ENCODE results near the gene IL1RAPL2. TPM values are rescaled to one million over a fixed set of nuclear protein-coding genes. Genes with fewer than 3 reads are reported as not detected.

IL1RAPL2 gene
- total and polyA plus RNA-seq, 7 donors = not detected

GRCh38 chrX:104921584-104922205 lies 355.7 kb downstream of the IL1RAPL2 start:
- no peaks in the 10 kb centered on the region for H3K4me1 ChIP-seq
- ATAC-seq (no peak), DNase-seq (no peak)
- WGBS, 3 donors = 85 to 91% (median 86%) methylated on average over 7 to 9 of the region's 9 CpGs
- H3K4me3 ChIP-seq = no peak overlapping the region
- no peak for TF ChIP-seq CTCF (IDR thresholded peaks at IDR 0.05)
- no peak overlapping the region for H3K27ac ChIP-seq
- no peaks in the 10 kb centered on the region for H3K36me3 ChIP-seq (ENCODE audit: insufficient read depth in 1 of 2, low read depth in 1 of 2)
- intact Hi-C loops (cut with DNase I) = no loop called here
- no peaks in the 10 kb centered on the region for H3K9me3 ChIP-seq
- peaks cover 0 to 12% (median 0%) of the 10 kb centered on the region in 3 donors for H3K27me3 ChIP-seq (ENCODE audit: insufficient read depth in 3 of 3, low read length in 2 of 3)

GRCh38 chrX:104922206-104922621 lies 356.2 kb downstream of the IL1RAPL2 start:
- Histone ChIP-seq H3K27me3 (ENCODE audit: insufficient read depth in 3 of 3, low read length in 2 of 3) (peaks cover 0 to 12% (median 0%) of the 10 kb centered on the region in 3 donors), H3K27ac (no peak overlapping the region), H3K4me1 (no peaks in the 10 kb centered on the region), H3K4me3 (no peak overlapping the region), H3K36me3 (ENCODE audit: insufficient read depth in 1 of 2, low read depth in 1 of 2) (no peaks in the 10 kb centered on the region), H3K9me3 (no peaks in the 10 kb centered on the region)
- intact Hi-C loops (cut with DNase I) = no loop called here
- peak; percentile 39 to 55 for DNase-seq
- TF ChIP-seq CTCF (IDR thresholded peaks at IDR 0.05) = peak; percentile 75
- 20 to 22% (median 20%) methylated on average over 7 of the region's 7 CpGs for WGBS, 3 donors
- peak in 2 of 4 donors; percentile 55 to 58 for ATAC-seq

GRCh38 chrX:104929324-104929723 lies 363.3 kb downstream of the IL1RAPL2 start:
- 62 to 79% (median 76%) methylated on average over 2 of the region's 2 CpGs for WGBS, 3 donors
- H3K4me3 ChIP-seq = no peak overlapping the region
- H3K27ac ChIP-seq = no peak overlapping the region
- H3K36me3 ChIP-seq (ENCODE audit: insufficient read depth in 1 of 2, low read depth in 1 of 2) = no peaks in the 10 kb centered on the region
- H3K9me3 ChIP-seq = no peaks in the 10 kb centered on the region
- intact Hi-C loops (cut with DNase I) = no loop called here
- ATAC-seq (no peak), DNase-seq (no peak)
- no peak for TF ChIP-seq CTCF (IDR thresholded peaks at IDR 0.05)
- H3K4me1 ChIP-seq = no peaks in the 10 kb centered on the region
- peaks cover 0 to 15% (median 0%) of the 10 kb centered on the region in 3 donors for H3K27me3 ChIP-seq (ENCODE audit: insufficient read depth in 3 of 3, low read length in 2 of 3)

GRCh38 chrX:104935581-104935980 lies 369.6 kb downstream of the IL1RAPL2 start:
- H3K9me3 ChIP-seq = no peaks in the 10 kb centered on the region
- intact Hi-C loops (cut with DNase I) = no loop called here
- peaks cover 0 to 14% (median 0%) of the 10 kb centered on the region in 3 donors for H3K27me3 ChIP-seq (ENCODE audit: insufficient read depth in 3 of 3, low read length in 2 of 3)
- no peak overlapping the region for H3K27ac ChIP-seq
- no peaks in the 10 kb centered on the region for H3K4me1 ChIP-seq
- H3K36me3 ChIP-seq (ENCODE audit: insufficient read depth in 1 of 2, low read depth in 1 of 2) = no peaks in the 10 kb centered on the region
- DNase-seq = no peak
- no peak overlapping the region for H3K4me3 ChIP-seq
- no peak for ATAC-seq
- no peak for TF ChIP-seq CTCF (IDR thresholded peaks at IDR 0.05)
- 19 to 33% (median 19%) methylated on average over 2 of the region's 2 CpGs for WGBS, 3 donors

- Histone ChIP-seq H3K9me3 (no peaks in the 10 kb centered on the region), H3K4me1 (no peaks in the 10 kb centered on the region), H3K4me3 (no peak overlapping the region), H3K27ac (no peak overlapping the region), H3K27me3 (ENCODE audit: insufficient read depth in 3 of 3, low read length in 2 of 3) (peaks cover 0 to 16% (median 0%) of the 10 kb centered on the region in 3 donors), H3K36me3 (ENCODE audit: insufficient read depth in 1 of 2, low read depth in 1 of 2) (no peaks in the 10 kb centered on the region)
- ATAC-seq (no peak), DNase-seq (no peak)
- TF ChIP-seq CTCF (IDR thresholded peaks at IDR 0.05) = no peak
- intact Hi-C loops (cut with DNase I) = no loop called here
These were observed 387.3 kb downstream of the IL1RAPL2 start for GRCh38 chrX:104953251-104953650.

Measured in psoas muscle (tissue), 8 donors.